NCI-H345 treated with DMSO at 0.1 percent for 48 hours (cell line): ENCODE data around the gene UHMK1.
A peak's percentile ranks its signal among the peaks of the same experiment; 100 is the strongest.
"Not testable (repeated sequence)": the region's sequence is repeated elsewhere in the genome, so short reads cannot be mapped to it uniquely, and the experiment has no call there.

Experiments used
- DNase-seq: peaks from one replicate; lab custom pipeline; 2025; ENCODE audit not compliant: unreplicated experiment; lab: John Stamatoyannopoulos, UW

Gene UHMK1, protein sequence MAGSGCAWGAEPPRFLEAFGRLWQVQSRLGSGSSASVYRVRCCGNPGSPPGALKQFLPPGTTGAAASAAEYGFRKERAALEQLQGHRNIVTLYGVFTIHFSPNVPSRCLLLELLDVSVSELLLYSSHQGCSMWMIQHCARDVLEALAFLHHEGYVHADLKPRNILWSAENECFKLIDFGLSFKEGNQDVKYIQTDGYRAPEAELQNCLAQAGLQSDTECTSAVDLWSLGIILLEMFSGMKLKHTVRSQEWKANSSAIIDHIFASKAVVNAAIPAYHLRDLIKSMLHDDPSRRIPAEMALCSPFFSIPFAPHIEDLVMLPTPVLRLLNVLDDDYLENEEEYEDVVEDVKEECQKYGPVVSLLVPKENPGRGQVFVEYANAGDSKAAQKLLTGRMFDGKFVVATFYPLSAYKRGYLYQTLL

DNA sequence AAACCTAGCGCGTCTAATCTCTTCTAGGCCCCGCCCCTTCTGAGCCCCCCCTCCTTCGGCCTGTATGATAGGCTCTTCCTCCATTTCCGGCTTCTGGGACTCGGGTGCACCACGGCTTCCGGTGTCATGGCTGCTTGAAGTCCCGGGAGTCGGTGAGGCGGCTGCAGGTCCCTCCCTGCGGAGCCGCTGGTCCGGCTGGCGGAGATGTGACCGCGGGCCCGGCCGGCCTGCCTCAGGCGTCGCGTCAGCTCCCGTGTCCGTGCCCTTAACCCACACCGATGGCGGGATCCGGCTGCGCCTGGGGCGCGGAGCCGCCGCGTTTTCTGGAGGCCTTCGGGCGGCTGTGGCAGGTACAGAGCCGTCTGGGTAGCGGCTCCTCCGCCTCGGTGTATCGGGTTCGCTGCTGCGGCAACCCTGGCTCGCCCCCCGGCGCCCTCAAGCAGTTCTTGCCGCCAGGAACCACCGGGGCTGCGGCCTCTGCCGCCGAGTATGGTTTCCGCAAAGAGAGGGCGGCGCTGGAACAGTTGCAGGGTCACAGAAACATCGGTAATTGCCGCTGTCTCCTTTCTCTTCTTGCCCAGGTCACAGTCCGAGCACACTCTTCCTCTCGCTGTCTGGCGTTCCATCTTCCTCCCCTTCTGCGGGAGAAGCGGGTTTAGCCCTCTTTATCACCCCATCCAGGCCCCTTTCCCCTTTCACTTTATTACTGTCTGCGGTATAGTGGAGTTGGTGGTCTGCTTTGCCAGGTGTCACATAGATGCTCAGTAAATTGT lies at the start of gene UHMK1:
TSS of gene UHMK1 (plus strand) at position 96 of the 773 bp plus-strand sequence. CDS start at position 279, 183 bp downstream.
- DNase-seq = peak; percentile 86

DNA sequence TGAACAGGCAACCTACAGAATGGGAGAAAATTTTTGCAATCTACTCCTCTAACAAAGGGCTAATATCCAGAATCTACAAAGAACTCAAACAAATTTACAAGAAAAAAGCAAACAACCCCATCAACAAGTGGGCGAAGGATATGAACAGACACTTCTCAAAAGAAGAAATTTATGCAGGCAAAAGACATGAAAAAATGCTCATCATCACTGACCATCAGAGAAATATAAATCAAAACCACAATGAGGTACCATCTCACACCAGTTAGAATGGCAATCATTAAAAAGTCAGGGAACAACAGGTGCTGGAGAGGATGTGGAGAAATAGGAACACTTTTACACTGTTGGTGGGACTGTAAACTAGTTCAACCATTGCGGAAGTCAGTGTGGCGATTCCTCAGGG lies 43.3 kb upstream of the UHMK1 start:
- not testable (repeated sequence) for DNase-seq

GRCh38 chr1:162456323-162456722 lies 41.3 kb upstream of the UHMK1 start:
- no peak for DNase-seq

DNA sequence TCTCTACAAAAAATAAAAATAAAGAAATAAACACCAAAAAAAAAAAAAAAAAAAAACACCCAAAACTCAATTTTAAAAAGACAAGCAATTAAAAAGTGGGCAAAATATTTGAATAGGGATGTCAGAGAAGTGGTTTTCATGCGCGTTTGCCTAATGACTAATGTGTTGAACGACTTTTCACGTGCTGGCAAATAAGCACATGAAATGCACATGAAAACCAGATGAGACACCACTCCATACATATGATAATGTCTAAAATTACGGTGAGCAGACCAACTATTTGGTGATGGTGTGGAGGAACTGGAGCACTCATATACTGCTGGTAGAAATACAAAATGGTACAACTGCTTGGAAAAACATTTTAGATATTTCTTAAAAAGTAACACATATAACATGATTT lies 39.4 kb upstream of the UHMK1 start:
- DNase-seq = no peak

DNA sequence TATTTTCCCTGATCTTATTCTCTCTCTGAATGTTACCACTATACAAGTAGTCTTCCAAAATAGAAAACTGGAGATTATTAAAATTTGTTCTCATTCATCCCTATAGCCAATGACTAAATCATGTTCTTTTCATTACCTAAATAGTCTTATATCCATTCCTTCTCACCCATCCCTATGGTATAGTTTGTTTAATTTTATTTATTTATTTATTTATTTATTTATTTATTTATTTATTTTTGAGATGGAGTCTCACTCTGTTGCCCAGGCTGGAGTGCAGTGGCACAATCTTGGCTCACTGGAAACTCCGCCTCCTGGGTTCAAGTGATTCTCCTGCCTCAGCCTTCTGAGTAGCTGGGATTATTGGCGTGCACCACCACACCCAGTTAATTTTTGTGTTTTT lies 35.2 kb upstream of the UHMK1 start:
- DNase-seq = not testable (repeated sequence)

GRCh38 chr1:162463021-162463420 lies 34.6 kb upstream of the UHMK1 start:
- no peak for DNase-seq

GRCh38 chr1:162466797-162467196 lies 30.8 kb upstream of the UHMK1 start:
- DNase-seq = no peak

- no peak for DNase-seq
These were observed 27.4 kb upstream of the UHMK1 start for GRCh38 chr1:162470216-162470615.

GRCh38 chr1:162471290-162471853 lies 26.2 kb upstream of the UHMK1 start:
- DNase-seq = no peak

GRCh38 chr1:162475089-162475488 lies 22.5 kb upstream of the UHMK1 start:
- no peak for DNase-seq

DNA sequence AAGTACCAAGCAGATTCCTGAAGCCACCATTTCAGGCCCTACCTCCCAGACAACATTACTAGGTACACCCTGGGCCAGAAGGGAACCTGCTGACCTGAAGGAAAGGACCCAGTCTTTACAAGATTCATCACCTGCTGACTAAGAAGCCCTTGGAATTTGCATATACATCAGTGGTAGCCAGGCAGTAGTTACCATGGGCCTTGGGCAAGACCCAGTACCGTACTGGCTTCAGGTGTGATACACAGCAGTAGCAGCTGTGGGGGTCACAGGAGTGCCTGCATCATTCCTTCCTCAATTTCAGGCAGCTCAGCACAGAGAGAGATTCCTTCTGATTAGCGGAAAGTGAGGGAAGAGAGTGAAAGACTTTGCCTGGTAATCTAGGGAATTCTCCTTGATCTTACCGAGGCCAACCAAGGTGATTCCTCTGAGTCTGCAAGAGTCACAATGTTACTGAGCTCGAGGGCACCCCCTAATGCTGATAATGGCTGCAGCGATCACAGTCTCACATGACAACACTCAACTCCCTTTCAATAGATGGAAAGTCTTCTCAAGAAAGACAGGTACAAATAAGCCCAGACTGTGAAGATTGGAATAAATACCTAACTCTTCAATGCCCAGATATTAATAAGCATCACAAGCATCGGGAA lies 22.0 kb upstream of the UHMK1 start:
- DNase-seq = no peak

GRCh38 chr1:162476620-162477019 lies 21.0 kb upstream of the UHMK1 start:
- DNase-seq = no peak

DNA sequence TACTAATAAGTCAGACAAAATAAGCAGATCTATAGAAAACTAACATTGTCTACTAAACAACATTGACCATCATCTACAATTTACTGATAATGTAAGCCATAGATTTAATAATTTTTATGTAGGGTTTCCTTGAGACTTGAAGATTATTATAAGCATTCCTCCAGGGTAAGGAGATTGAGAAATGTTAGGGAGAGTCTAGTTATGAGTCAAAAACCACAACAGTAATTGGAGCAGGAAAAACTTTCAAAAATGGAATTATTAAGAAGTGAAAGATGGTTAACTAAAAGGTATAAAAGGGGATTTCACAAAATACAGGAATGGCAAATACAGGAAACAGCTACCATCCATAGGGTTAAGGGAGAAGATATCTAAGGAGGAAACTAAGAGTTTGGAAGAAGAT lies 12.4 kb upstream of the UHMK1 start:
- DNase-seq = no peak

- no peak for DNase-seq
These were observed 10.4 kb upstream of the UHMK1 start for GRCh38 chr1:162487241-162487640.

DNA sequence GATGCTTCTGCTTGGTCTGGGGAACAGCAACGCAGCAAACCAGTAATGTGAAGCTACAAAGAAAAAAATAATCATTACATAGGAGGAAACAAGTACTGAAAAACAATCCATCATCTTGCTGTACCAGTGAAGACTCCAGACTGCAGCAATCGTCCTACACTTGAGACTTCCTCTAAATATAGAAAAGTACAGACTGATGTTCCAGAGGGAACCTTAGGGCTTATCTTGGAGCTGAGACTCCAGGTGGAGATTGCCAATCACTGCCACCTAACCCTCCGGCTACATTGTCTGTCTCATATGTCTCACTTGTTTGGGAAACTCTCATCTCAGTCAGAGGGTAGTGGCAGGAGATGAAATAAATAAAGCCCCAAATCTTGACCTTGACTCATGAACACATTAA lies 9.4 kb upstream of the UHMK1 start:
- no peak for DNase-seq

DNA sequence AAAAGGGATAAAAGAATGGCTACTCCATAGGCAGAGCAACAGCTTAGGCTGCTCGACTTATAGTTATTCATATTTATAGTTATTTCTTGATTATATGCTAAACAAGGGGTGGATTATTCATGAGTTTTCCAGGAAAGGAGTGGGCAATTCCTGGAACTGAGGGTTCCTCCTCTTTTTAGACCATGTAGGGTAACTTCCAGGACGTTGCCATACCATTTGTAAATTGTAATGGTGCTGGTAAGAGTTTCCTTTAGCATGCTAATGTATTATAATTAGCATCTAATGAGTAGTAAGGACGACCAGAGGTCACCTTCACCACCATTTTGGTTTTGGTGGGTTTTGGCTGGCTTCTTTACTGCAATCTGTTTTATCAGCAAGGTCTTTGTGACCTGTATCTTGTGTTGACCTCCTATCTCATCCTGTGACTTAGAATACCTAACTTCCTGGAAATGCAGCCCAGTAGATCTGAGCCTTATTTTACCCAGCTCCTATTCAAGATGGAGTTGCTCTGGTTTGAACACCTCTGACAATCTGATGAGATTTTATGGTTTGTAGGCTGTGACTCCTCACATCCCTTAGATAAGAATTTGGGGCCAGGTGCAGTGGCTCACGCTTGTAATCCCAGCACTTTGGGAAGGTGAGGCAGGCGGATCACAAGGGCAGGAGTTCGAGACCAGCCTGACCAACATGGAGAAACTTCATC lies 1.9 kb upstream of the UHMK1 start:
- DNase-seq = not testable (repeated sequence)

DNA sequence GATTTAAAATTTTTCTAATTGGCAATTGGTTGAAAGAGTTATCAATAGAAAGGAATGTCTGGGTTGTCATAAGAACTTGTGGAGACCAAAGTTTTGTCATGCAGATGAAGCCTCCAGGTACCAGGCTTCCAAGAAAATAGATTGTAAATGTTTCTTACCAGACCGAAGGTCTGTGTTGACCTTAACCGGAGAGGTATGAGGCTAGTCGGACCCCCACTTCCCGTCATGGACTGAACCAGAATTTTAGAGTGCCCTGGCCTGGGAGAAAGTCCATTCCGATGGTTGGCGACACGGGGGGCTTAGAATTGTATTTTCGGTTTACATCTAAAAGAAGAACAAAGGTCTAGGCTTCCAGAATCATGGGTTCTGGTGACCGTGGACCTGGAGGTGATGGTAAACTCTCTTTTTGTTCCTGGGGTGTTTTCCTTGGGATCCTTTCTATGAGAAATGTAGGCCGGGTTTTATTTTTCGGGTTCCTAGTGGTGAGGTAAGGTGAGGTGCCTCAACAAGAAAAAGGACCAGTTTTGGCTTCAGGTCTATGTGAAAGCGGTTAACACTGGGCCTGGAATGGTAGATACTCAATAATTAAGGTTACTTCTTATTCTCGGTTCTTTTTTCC lies 405 bp upstream of the UHMK1 start:
- DNase-seq = no peak

GRCh38 chr1:162498496-162498810 lies 835 bp downstream of the UHMK1 start:
- no peak for DNase-seq

GRCh38 chr1:162500805-162501204 lies 3.2 kb downstream of the UHMK1 start:
- no peak for DNase-seq

- no peak for DNase-seq
These were observed 4.5 kb downstream of the UHMK1 start for GRCh38 chr1:162502077-162502476.

- DNase-seq = no peak
These were observed 5.3 kb downstream of the UHMK1 start for GRCh38 chr1:162502928-162503327.
